H1 (cell line): Measurements from ENCODE around the gene RHOBTB3. TPM values are rescaled to one million over a fixed set of nuclear protein-coding genes. Genes with fewer than 3 reads are reported as not detected.

Experiments
- BACH1 ChIP-seq: IDR thresholded peaks from 2 replicates; pipeline ENCODE4 v1.6.1; 2012; ENCODE audit warnings: low read length, improper control_type of control experiment
- BRCA1 ChIP-seq: IDR thresholded peaks from 2 replicates; pipeline ENCODE4 v1.6.1; 2012; ENCODE audit warnings: low read depth, low read length, improper control_type of control experiment
- CBX8 ChIP-seq: fragments of 300-800, 300-1000 bp; sonication (generic); IDR thresholded peaks from 2 replicates; pipeline ENCODE4 v1.7.1; 2016; ENCODE audit warnings: low read depth, low read length, borderline replicate concordance
- CEBPB ChIP-seq: IDR thresholded peaks from 2 replicates; pipeline ENCODE4 v1.6.1; 2012; ENCODE audit warnings: low read depth, low read length
- CHD2 ChIP-seq: IDR thresholded peaks from 2 replicates; pipeline ENCODE4 v1.6.1; 2012; ENCODE audit warnings: low read length, improper control_type of control experiment
- CTBP2 ChIP-seq: IDR thresholded peaks from 2 replicates; pipeline ENCODE4 v1.7.0; 2011; ENCODE audit warnings: borderline replicate concordance, mild to moderate bottlenecking, moderate library complexity, mixed read lengths, low read length; ENCODE audit not compliant: insufficient read depth, insufficient read length
- EGR1 ChIP-seq: IDR thresholded peaks from 2 replicates; pipeline ENCODE4 v1.6.1; 2011; ENCODE audit warnings: low read depth, low read length, borderline replicate concordance
- EZH2 ChIP-seq: fragments of 200-600 bp; sonication (generic); IDR thresholded peaks from 2 replicates; pipeline ENCODE4 v1.7.1; 2012; ENCODE audit warnings: low read depth, mild to moderate bottlenecking, moderate library complexity, low read length, inconsistent platforms; ENCODE audit not compliant: severe bottlenecking
- GABPA ChIP-seq: IDR thresholded peaks from 2 replicates; pipeline ENCODE4 v1.6.1; 2011; ENCODE audit warnings: mild to moderate bottlenecking, low read length, moderate library complexity, borderline replicate concordance; ENCODE audit not compliant: insufficient read depth
- HDAC6 ChIP-seq: IDR thresholded peaks from one replicate; pipeline ENCODE4 v1.7.1; 2012; ENCODE audit warnings: low read depth, mild to moderate bottlenecking, inconsistent platforms, low read length, moderate library complexity
- JUND ChIP-seq: IDR thresholded peaks from 2 replicates; pipeline ENCODE4 v1.6.1; 2011; ENCODE audit warnings: mild to moderate bottlenecking, improper control_type of control experiment, low read length
- KDM4A ChIP-seq: IDR thresholded peaks from one replicate; pipeline ENCODE4 v1.7.1; 2012; ENCODE audit warnings: low read depth, mild to moderate bottlenecking, moderate library complexity, low read length, inconsistent platforms; ENCODE audit not compliant: severe bottlenecking
- KDM5A ChIP-seq: fragments of 200-600 bp; IDR thresholded peaks from 2 replicates; pipeline ENCODE4 v1.7.1; 2012; ENCODE audit warnings: mild to moderate bottlenecking, low read length, inconsistent platforms, mixed read lengths
- MAFK ChIP-seq: IDR thresholded peaks from 2 replicates; pipeline ENCODE4 v1.6.1; 2012; ENCODE audit warnings: low read depth, mild to moderate bottlenecking, improper control_type of control experiment, low read length
- NANOG ChIP-seq: IDR thresholded peaks from 2 replicates; pipeline ENCODE4 v1.6.1; 2011; ENCODE audit warnings: low read length, low read depth, mild to moderate bottlenecking, inconsistent platforms; ENCODE audit not compliant: insufficient read depth, poor library complexity, severe bottlenecking
- POLR2A ChIP-seq, 2 experiments: IDR thresholded peaks; 1 replicate in 1 of 2; 2 replicates in 1 of 2; pipeline ENCODE4 v1.6.1; 2011; ENCODE audit warnings: low read depth in 2 of 2, low read length in 2 of 2, mild to moderate bottlenecking in 2 of 2; ENCODE audit errors: control extremely low read depth in 1 of 2
- POLR2AphosphoS5 ChIP-seq: IDR thresholded peaks from 2 replicates; pipeline ENCODE4 v1.6.1; 2011; ENCODE audit warnings: low read depth, low read length
- RAD21 ChIP-seq, 2 experiments: IDR thresholded peaks in 1 of 2; conservative IDR thresholded peaks in 1 of 2; 2 replicates each; pipeline ENCODE4 v1.6.1; 2011; ENCODE audit warnings: low read depth in 2 of 2, low read length in 2 of 2, improper control_type of control experiment in 1 of 2, inconsistent platforms in 1 of 2, mild to moderate bottlenecking in 1 of 2, moderate library complexity in 1 of 2
- RBBP5 ChIP-seq: IDR thresholded peaks from 2 replicates; pipeline ENCODE4 v1.7.1; 2012; ENCODE audit warnings: low read depth, mild to moderate bottlenecking, inconsistent platforms, low read length, moderate library complexity, borderline replicate concordance
- RNF2 ChIP-seq: fragments of 200-900, 300-1000 bp; sonication (generic); IDR thresholded peaks from 2 replicates; pipeline ENCODE4 v1.7.1; 2016; ENCODE audit warnings: borderline replicate concordance, low read depth, mild to moderate bottlenecking, antibody characterized with exemption, low read length; ENCODE audit not compliant: poor library complexity, severe bottlenecking; ENCODE audit errors: missing control alignments
- SP4 ChIP-seq: IDR thresholded peaks from 2 replicates; pipeline ENCODE4 v1.6.1; 2012; ENCODE audit warnings: low read length, inconsistent platforms
- TBP ChIP-seq: IDR thresholded peaks from 2 replicates; pipeline ENCODE4 v1.6.1; 2011; ENCODE audit warnings: low read depth, low read length, improper control_type of control experiment
- TCF12 ChIP-seq: IDR thresholded peaks from 2 replicates; pipeline ENCODE4 v1.6.1; 2011; ENCODE audit warnings: low read depth, mild to moderate bottlenecking, low read length
- polyA plus RNA-seq, 7 experiments: library from polyadenylated mRNA; depleted of rRNA in 3 of 7; stranded (reverse) in 5 of 7; unstranded in 2 of 7; fragments of >200 nt in 5 of 7; fragments of 200-250 nt in 2 of 7; gene quantifications; 1 replicate in 5 of 7; 2 replicates in 1 of 7; 4 replicates in 1 of 7; pipeline versions ENCODE4 v1.2.1 to v1.2.3, GENCODE V29; 2011 to 2013; ENCODE audit warnings: missing spikeins in 2 of 7, mixed read lengths in 2 of 7
- total RNA-seq: library from RNA; stranded (reverse); fragmentation: NEBNext Ultra II Directional; extraction: Animal tissue kit (Norgen Biotek cat#: 25700); gene quantifications from 2 replicates; pipeline ENCODE4 v1.2.1, GENCODE V29; 2021

Gene RHOBTB3
- total and polyA plus RNA-seq, 2 of the 8 experiments (the other 6 are each of a cell fraction or from before 2014, with no cell fraction given), result 8.2 to 17.5 TPM

DNA sequence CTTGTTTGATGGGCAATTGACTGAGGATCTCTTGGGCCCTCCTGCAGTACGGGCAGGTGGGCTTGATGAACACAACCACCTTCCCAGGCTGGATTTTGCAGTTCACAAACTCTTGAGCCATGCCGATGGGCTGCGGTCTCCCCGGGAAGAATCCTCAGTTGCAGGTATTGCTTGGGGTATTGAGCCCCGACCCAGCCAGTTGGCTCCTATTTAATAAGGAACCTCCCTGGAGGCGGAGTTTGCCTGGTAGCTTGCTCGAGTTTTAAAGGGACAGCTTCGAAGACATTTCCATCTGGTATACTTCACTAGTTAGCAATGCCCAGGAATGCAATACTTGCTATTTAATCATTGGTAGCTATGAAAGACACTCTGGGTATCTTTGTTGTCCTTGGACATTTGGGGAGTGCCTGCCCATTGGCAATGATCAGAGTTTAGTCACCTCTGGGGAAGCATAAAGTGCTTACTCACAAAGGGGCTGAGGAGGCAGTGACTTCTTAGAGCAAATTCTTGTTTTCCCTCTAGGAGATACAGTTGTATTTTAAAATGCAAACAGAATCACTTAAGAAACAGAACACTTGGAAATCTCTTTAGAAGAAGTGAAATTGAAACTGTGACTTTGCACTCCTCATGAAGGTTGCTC, 91.5 kb downstream of the RHOBTB3 start, which contains the start of gene GLRX (continued):
- no peak for TF ChIP-seq CTBP2
- TF ChIP-seq CBX8, result no peak
- TF ChIP-seq CHD2, result no peak
- TF ChIP-seq RAD21 (IDR thresholded peaks at IDR 0.05 in 1 of 2, conservative IDR thresholded peaks at IDR 0.05 in 1 of 2; ENCODE audit: low read depth in 2 of 2, low read length in 2 of 2), result no peak
- TF ChIP-seq RNF2, result no peak
- no peak for TF ChIP-seq EGR1
- TF ChIP-seq MAFK, result no peak
- TF ChIP-seq TBP, result peak; percentile 73
- TF ChIP-seq HDAC6, result no peak
- no peak for TF ChIP-seq NANOG
- TF ChIP-seq POLR2AphosphoS5, result peak; percentile 59
- no peak for TF ChIP-seq BACH1
- TF ChIP-seq SP4, result no peak
- peak in 1 of 2 experiments; percentile 80; a peak in 2 of 3 replicates for TF ChIP-seq POLR2A (IDR thresholded peaks at IDR 0.05; ENCODE audit: control extremely low read depth in 1 of 2, low read depth in 2 of 2, low read length in 2 of 2)
- no peak for TF ChIP-seq EZH2
- TF ChIP-seq KDM5A, result no peak
- no peak for TF ChIP-seq GABPA
- no peak for TF ChIP-seq JUND
- TF ChIP-seq BRCA1, result no peak
- TF ChIP-seq RBBP5, result no peak
- TF ChIP-seq KDM4A, result peak; percentile 27
- TF ChIP-seq TCF12, result no peak
- TF ChIP-seq CEBPB, result no peak
